C4-2B (cell line): ENCODE results near the gene EHD2.

Experiments used
- CTCF ChIP-seq: fragments of 450-650 bp; conservative IDR thresholded peaks from 2 replicates; pipeline ENCODE4 v1.5.1; 2017; ENCODE audit warnings: mild to moderate bottlenecking
- ZFX ChIP-seq: fragments of 450-650 bp; IDR thresholded peaks from 2 replicates; pipeline ENCODE4 v1.6.1; 2017

- no peak for TF ChIP-seq CTCF
- TF ChIP-seq ZFX = no peak
Measured at GRCh38 chr19:47695533-47696262, 17.5 kb upstream of the EHD2 start.
